Gastrocnemius medialis (tissue), 4 donors: ENCODE data around the gene IBTK.

Experiments
- POLR2A ChIP-seq, 2 donors: fragments of 450-650 bp; IDR thresholded peaks; one replicate each; pipeline ENCODE4 v1.6.1; 2017; ENCODE audit warnings: antibody characterized with exemption in 2 of 2, mild to moderate bottlenecking in 2 of 2, moderate library complexity in 2 of 2
- TF ChIP-seq, protein P1 (sequence below), 5 experiments: fragments of 450-650 bp in 3 of 5; fragments of 200-600 bp in 2 of 5; sonication (generic) in 2 of 5; IDR thresholded peaks in 4 of 5; conservative IDR thresholded peaks in 1 of 5; 1 replicate in 4 of 5; 2 replicates in 1 of 5; pipeline ENCODE4 v1.5.1; 2016 to 2019; ENCODE audit warnings: antibody characterized with exemption in 5 of 5, mild to moderate bottlenecking in 3 of 5, moderate library complexity in 3 of 5

DNA sequence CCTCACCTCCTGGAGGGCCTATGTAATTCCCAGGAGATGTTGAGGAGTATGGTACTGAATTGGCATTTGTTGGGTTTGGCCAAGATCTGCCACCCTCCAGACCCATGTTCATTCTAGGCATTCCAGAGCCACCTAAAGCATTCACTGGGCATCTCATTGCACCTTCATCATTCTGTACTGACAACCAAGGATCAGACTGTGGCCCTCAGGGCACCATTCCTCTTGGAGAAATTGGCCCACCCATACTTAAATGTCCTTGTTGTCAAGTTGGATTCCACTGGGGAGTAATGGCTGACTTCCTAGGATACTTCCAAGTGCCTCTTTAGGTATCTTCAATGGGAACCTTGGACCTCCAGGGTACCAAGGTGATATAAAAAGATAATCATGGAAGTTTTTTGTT is 16.8 kb upstream of the IBTK start:
- TF ChIP-seq, protein P1, sequence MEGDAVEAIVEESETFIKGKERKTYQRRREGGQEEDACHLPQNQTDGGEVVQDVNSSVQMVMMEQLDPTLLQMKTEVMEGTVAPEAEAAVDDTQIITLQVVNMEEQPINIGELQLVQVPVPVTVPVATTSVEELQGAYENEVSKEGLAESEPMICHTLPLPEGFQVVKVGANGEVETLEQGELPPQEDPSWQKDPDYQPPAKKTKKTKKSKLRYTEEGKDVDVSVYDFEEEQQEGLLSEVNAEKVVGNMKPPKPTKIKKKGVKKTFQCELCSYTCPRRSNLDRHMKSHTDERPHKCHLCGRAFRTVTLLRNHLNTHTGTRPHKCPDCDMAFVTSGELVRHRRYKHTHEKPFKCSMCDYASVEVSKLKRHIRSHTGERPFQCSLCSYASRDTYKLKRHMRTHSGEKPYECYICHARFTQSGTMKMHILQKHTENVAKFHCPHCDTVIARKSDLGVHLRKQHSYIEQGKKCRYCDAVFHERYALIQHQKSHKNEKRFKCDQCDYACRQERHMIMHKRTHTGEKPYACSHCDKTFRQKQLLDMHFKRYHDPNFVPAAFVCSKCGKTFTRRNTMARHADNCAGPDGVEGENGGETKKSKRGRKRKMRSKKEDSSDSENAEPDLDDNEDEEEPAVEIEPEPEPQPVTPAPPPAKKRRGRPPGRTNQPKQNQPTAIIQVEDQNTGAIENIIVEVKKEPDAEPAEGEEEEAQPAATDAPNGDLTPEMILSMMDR (IDR thresholded peaks at IDR 0.05 in 4 of 5, conservative IDR thresholded peaks at IDR 0.05 in 1 of 5), result no peak
- TF ChIP-seq POLR2A (IDR thresholded peaks at IDR 0.05), result no peak
